NCI-H2196 treated with DMSO at 0.1 percent for 48 hours (cell line): ENCODE data around the gene LIMK1.
"Not testable (repeated sequence)": the region's sequence is repeated elsewhere in the genome, so short reads cannot be mapped to it uniquely, and the experiment has no call there.

Experiments
- DNase-seq: peaks from one replicate; lab custom pipeline; 2025; ENCODE audit not compliant: unreplicated experiment; lab: John Stamatoyannopoulos, UW

The LIMK1 gene

GRCh38 chr7:74083117-74083876 lies at the start of gene LIMK1:
Gene LIMK1 (plus strand): TSS chr7:74083804. CDS start chr7:74083991, 187 bp downstream.
- peak; percentile 44 for DNase-seq

- DNase-seq, result no peak
Observed at GRCh38 chr7:74037609-74038008, 46.0 kb upstream of the LIMK1 start.

GRCh38 chr7:74038194-74038961 lies 45.2 kb upstream of the LIMK1 start:
- no peak for DNase-seq

GRCh38 chr7:74039337-74039736 lies 44.3 kb upstream of the LIMK1 start:
- no peak for DNase-seq

- DNase-seq, result no peak
Observed at GRCh38 chr7:74040101-74040790, 43.4 kb upstream of the LIMK1 start.

GRCh38 chr7:74040791-74041520 lies 42.6 kb upstream of the LIMK1 start:
- no peak for DNase-seq

- DNase-seq, result no peak
Observed at GRCh38 chr7:74042746-74043522, 40.7 kb upstream of the LIMK1 start.

GRCh38 chr7:74043523-74043951 lies 40.1 kb upstream of the LIMK1 start:
- no peak for DNase-seq

GRCh38 chr7:74044366-74045350 lies 38.9 kb upstream of the LIMK1 start:
- DNase-seq, result no peak

GRCh38 chr7:74046581-74046980 lies 37.0 kb upstream of the LIMK1 start:
- not testable (repeated sequence) for DNase-seq

GRCh38 chr7:74047804-74048380 lies 35.7 kb upstream of the LIMK1 start:
- no peak for DNase-seq

GRCh38 chr7:74048999-74049599 lies 34.5 kb upstream of the LIMK1 start:
- DNase-seq, result no peak

GRCh38 chr7:74049997-74050798 lies 33.4 kb upstream of the LIMK1 start:
- no peak for DNase-seq

GRCh38 chr7:74051193-74051592 lies 32.4 kb upstream of the LIMK1 start:
- DNase-seq, result no peak

- no peak for DNase-seq
Observed at GRCh38 chr7:74051629-74052410, 31.8 kb upstream of the LIMK1 start.

GRCh38 chr7:74052628-74053027 lies 31.0 kb upstream of the LIMK1 start:
- no peak for DNase-seq
